Stimulated activated CD8-positive, alpha-beta memory T cell treated with anti-CD3 and anti-CD28 coated beads, Interleukin-7, amount 100 ng/mL, for 1 hour (primary cell): ENCODE measurements around the gene C1orf53.

ENCODE experiments used
- DNase-seq, 2 donors: peaks; one replicate each; pipeline ENCODE4 v3.0.0-alpha.2; 2020; ENCODE audit warnings: low read depth in 2 of 2

C1orf53 gene

DNA sequence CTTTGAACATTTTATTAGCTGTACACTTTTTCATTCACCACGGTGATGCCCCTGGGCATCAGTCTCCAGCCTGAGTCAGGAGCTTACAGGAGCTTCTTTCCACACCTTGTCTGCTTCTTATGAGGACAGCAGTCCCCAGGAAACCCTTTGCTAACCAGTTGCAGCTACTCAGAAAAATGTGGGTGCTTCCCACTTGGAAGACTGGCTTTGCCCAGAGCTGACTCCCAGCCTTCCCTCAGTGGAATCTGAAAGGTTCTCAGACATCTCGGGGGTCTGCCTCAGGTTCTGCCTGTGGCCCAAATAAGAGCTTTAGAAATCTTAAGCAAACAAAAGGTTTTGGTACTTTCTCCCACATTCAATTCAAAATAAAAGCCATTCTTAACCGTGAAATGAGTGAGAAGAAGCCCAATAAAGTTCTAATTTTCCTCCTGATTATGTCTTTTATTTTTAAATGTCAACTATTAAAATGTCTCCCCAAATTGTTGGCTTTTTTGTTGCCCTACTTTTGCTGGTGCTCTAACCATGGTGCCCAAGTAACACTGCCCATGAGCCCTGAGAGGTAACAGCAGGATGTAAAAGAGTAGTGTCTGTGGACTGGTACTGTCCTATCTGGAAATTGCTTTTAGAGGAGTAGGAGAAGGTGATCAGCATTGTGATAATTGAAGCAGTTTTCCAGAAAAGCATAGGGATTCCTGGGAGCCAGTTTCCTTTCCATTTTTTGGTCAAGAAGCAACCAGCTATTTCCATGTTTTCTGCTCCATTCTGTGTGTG is 5.6 kb downstream of the C1orf53 start:
- DNase-seq: no peak

DNA sequence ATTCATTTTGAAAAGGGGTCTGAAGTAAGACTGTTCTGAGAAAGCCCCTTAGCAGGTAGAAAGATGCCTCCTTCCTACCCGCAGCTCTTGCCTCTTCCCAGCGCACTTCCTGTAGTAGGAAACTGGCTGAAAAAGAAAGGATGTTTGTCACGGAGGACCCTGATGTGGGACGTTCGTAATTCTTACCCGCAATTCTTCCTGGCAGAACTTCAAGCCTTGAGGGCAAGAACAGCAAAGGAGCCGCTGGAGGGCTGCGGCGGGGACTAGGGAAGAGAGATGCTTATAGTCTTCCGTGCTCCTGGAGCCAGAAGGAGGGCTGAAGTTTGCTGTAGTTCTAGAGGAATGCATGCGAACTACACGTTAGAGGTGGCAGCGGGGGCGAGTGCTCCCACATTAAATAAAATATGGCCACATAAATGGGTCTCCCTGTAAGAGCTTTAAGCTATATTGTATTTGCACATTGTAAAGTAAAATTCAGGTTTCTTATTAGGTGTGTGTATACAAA is 6.3 kb downstream of the C1orf53 start:
- DNase-seq: no peak

DNA sequence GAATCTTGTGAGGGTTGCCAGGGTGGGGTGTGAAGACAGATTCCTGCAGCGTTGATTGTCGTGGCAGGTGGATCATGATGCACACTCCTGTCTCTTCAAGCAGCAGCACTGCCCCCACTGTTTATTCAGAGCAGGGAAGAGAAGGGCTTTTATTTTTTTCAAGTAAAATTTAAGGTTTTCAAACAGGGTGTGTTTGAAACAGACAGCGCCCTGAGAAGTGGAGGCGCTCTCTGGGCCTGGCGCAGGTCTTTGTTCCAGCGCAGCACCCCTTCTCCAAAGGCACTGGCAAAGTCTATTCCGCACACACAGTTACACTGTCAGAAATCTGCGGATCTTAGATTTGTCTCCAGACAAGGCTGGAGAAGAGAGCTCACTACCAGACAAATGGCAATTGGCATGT is 7.0 kb downstream of the C1orf53 start:
- no peak for DNase-seq

DNA sequence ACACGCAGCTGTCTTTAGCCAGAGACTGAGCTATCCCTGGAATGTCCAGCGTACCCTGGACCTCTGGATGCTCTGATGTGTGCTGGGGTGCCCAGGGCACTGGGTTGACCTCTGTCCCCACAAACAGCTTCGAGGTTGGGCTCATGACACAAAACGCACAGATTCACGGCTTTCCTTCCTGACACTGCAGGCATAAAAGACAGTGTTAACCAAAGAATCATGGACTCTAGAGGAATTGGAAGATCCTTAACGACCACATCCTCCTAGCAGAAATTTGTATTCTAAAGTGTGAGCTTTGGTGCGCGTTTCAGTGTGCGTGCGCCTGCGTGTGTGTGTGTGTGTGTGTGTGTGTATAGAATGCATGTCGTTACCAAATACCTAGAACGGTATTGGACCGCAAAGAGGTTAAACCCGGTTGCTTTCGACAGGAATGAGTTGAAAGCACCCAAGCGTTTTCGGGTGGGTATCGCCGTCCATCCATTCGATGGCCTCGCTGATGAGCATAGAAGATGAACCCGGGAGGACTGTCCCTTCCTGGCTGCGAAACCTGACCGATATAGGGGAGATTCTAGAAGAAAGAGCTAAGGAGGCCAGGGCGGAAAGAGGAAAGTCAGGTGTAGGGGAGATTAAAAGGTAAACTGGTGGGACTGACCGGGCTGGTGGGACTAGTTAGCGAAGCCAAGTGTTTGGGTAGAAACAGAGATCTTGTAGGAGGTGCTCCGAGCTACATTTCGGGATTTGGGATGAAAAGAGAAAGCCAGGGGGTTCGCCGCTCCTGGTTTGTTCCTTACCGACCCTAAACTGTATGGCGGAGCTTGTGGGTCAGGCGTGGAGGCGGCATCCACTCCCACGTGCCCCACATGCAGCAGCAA is 7.9 kb downstream of the C1orf53 start:
- DNase-seq: no peak

DNA sequence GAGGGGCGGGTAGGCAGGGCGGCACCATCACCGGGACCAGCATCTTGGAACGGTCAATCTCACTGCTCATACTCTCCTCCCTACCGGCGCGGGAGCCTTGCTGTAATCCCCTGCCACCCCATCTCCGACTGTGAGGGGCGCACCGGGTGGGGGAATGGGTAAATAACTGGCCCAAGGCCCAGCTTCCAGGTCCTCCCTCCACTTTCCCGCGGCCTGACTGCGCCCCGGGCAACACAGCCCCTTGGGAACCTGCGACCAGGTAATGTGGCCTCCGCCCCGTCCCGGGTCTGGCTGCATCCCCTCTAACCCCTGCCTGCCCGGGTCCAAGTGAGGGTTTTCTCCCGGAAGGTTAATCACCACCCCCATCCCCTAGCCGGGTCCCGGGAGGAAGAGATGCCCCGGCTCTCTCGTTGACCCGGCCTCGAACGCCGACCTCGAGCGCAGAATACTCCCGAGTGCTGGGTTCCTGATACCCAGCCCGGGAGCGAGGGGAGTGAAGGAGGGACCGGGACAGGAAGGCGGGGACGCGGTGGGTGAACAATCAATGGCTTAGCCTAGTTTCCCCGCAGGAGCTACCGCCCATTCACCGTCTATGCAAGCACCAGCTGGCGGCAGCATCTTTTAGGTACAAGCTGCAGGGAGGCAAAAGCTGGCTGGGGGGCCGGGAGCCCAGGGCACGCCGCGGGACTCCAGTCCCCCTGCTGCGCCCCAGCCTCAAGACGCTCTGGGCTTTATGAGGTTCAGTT is 8.9 kb downstream of the C1orf53 start:
- no peak for DNase-seq

DNA sequence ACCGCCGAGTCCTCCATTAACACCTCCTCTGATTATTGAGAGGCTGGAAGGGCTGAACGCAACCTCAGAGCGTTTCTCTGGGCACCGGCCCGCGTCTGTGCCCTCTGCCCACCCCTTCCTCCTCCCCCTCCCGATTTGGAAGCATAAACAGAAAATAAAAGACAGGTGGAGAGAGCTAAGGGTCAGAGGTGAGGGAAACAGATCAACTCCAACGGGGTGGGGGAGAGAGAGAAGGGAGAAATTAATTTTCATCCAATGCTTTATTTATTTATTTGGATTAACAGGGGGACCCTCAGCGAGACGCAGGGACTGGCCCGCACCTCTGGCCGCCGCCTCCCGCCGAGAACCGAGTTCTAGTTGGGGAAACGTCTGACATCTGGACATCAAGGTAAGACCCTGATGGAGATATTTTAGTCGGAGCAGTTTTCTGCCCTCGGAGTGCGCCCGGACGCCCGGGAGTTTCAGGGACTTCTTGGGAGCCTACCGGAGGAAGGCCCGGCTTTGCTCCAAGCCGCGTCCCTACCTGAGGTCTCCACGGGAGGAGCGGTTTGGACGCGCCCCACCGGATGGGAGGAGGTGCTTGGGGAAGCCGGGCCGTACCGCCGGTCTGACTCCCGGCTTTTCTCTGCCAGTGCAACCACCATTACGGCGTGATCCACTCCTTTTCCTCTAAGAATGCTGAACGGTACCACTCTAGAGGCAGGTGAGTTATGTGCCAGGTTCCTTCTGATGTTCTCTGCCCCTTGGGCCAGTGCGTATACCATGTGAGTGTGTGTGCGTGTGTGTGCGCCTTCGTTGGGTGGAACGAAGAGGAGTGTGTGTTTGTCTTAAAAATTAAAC is 9.6 kb downstream of the C1orf53 start:
- no peak for DNase-seq

DNA sequence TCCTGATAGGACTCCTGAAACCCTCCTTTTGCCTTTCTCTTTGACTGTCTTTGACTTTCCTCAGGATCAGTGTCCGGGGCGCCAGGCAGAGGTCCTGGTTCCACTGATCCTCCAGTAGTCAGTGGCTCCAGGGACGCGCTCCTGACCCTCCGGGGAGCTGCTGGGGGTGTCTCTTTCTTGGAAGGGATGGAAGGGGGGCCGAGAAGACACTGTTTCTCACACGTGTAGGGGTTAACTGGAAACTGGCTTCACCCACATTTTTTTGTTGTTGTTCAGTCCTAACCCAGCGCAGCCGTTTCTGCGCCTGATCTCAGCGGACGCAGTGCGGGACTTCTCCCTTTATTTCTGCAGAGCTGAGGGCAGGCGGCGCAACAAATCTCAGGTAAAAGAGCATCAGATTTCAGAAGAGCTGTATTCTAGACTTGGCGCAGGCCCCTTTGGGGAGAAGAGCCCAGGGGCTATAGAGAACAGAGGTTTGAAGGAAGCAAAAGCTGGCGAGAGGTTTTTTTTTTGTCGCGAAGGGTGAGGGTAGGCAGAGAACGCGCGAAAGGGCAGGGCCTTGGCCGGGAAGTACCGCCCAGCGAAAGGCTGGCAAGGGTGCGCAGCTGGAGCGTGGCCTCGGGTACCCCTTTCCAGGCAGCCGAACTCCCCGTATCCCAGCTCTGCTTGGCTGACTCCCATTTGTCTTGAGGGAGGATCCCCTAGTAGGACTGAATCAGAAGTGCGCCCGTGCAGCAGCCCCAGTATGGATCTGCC is 10.5 kb downstream of the C1orf53 start:
- DNase-seq: no peak

DNA sequence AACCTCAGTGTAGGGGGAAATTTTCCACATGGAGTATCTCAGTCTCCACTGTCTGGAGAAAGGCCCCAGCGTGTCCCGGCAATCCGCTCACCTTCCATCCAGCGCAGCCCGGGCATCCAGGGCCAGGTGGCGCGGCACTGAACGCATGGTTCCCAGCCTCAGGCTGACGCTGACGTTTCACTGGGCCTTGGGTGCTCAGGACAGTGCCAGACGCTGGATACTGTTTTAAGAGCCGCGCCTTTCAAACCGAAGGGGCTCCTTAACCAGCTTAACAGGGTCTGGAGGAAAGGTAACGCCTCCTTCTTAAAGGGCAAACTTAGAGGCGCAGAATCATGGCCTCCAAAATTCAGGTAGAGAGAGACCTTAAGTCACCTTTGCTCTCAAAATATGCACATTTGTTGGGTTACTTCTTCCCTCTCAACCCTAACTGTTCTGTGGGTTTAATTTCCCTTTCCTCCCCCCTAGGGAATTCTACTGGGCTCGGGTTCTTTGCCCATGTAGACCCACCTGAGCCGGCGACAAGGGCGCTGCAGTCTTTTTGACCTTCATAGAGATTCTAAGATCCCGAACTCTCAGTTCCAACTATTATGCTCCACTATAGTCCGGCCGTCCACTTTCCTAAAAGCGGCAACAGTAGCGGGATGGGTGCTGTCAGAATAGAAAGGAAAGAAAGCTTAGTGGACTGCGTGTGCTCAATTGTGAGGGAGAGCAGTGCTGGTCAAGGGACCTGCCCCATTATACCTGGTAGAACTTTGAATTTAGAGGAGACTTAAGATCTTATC is 11.3 kb downstream of the C1orf53 start:
- DNase-seq: no peak

DNA sequence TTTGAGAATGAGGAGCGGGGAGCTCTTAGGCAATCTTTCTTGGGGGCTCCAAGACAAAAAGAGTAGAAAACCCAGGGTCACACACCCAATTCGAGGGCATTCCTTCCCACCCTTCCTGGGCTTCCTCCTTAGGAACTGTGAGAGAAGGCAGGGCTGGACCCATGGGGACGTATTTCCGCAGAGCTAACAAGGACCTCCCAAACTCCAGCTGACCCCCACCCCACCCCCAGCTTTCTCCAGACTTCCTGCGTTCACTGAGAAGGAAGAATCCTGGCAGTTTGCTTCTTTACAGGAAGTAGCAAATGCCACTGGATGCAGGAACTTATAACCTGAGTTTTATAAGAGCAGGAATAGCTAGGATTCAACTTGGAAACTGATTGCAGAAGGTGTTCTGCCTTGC is 12.1 kb downstream of the C1orf53 start:
- no peak for DNase-seq

DNA sequence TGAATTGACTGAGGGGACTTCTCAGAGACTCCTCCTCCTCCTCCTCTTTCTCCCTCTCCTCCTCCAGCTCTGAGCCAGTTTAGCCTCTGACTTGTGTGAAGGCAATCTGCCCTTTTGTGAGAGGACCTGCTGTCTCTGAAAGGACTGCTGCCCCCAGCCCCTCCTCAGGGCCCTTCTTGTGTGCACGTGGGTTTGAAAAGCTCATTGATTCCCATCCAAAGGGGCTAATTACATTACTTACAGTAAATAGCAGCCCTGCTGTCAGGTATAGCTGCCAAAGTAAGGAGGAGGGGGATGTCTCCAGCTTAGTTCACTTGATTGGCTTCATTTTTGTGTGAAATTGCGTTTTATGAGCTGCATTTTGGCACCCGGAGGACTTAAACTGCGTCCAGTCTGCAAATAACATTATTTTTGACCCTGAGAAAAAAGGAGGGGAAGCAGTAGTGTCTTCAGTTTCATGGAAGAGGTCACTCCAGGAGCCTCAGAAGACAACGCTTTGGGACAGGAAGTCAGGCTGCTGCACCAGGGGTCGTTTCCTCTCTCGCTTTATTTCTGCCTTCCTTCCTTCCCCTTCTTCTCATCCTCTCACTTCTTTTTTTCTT is 12.9 kb downstream of the C1orf53 start:
- no peak for DNase-seq

DNA sequence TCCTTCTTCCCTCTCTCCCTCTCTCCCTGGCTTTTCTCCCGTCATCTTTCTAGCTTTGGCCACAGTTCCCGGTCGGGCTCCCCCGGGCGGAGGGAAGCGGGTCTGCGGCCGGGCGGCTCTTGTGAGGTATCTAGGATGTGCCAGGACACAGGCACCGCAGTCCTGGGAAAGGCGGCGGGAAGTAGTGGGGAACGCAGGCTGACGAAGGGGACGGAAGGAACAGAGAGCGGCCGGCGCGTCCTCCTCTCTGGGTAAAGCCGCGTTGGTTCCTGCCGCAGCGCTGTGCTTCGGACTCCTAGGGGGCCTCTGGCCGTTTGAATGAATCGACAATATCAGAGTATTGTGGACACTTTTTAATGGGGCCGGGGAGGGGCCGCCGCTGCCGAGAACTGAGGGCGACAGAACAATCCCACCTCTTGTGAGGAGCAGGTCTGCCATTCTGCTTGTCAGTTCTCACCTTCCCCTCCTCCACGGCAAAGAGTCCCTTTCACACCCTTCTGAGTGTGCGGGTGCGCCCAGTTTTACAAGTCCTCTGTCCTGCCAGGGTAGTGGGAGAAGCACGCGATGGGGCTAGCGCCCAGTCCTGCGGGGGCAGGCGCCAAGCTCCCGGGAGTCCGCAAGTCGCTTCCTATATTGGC is 13.6 kb downstream of the C1orf53 start:
- DNase-seq: no peak

DNA sequence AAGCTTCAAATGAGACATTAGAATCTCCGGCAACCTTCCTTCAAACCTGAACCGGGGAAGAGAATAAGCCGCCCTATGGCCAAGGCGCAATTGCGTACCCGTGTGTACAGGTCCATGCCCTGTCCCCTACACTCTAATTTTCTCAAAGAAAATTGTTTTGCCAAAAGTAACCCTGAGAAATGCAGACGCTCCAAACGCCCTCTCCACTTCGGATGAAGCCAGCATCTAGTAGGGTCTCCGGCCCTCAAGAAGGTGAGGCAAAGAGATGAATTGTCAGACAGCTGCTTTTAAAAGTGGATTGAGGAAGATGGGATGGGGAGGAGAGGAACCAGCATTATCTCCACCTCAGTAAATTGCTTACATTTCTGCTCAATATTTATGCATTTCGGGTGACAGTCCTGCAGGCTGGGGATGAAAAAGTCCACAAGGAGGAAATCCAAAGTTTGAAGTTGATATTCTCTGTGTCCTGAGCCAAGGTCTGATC is 14.1 kb downstream of the C1orf53 start:
- DNase-seq: no peak

DNA sequence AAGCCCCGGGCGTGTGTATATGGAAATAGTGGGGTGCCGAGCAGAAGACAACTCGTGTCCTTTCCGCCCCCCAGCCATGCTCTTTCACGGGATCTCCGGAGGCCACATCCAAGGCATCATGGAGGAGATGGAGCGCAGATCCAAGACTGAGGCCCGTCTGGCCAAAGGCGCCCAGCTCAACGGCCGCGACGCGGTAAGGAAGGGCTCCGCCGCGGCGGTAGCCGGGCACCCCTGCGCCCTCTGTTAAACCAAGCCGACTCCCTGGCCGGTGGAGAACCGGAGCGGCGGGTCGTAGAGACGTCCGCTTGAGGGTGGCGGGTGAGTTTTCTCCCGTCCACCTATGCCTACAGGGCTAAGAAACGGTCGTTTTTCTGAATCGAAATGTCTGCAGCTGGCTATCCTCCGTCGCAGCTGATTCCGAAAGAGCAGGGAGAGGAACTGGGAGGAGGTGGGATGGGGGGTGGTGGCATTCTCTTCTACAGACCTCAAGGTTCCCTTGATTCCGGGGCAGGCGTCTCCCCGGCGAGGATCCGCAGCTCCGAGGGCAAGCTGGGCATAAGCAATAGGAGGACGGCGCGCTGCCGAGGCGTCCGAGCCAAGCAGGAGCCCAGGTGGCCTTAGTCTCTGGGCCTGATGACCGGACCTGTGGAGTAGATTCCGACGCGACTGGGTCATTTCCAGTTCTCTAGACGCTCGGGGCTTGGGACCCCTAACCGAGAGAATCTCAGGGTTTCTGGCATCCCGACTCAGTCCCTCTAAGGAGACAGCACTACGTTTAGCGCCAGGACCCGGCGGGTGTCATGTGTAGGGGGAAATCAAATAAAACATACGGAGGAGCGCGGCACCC is 15.6 kb downstream of the C1orf53 start:
- DNase-seq: no peak

DNA sequence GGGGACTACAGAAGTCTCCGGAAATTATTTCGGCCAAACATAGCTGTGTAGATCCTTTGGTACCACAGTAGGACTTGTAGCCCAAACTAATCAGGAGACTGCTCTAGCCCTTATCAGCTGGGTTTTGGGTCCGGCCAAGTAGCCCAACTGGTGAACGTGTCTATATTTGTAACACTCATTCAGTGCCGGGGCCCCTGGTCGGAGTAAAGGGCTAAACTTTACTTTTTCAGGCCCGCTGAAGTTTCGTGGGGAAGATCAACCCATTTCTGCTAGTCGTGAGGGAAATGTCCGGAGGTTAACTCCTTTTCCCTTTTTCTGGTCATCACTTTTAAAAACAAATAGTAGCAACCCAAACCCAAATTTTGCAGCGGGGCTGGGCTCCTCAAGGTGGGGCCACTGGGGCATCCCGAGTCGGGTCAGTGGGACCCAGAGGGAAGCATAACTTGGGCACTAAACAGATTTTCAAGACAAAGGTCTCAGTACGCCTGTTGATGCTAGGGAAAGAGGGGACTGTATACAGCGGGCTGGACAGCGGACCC is 16.4 kb downstream of the C1orf53 start:
- no peak for DNase-seq

DNA sequence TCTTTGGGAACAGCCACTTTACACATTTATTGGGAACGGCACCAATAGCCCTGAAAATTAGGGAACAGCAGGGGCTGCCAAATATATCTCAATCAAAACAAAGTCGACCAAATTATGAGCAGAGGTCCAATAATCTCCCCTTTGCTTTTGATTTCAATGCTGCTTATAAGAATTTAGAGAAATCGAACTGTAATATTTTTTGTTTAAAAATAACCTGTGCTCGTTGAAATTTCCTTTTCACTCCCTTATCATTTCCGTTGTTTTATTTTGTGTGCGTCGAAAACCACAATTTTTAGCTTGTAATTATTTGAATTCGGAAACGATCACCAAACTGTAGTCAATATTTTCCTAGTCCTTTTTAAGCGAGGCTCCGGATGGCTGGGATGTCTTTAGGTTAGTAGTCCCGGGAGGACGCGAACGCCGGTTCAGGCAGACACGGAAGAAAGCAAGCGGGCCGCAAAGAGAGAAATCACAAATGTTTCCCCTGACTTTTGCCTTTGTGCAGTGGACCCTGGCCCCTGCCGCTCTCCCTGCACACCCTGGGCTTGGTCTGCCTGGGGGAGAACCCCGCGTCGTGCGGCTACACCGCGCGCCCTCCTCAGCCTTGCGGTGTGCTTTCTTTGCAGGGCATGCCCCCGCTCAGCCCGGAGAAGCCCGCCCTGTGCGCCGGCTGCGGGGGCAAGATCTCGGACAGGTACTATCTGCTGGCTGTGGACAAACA is 17.1 kb downstream of the C1orf53 start:
- no peak for DNase-seq

DNA sequence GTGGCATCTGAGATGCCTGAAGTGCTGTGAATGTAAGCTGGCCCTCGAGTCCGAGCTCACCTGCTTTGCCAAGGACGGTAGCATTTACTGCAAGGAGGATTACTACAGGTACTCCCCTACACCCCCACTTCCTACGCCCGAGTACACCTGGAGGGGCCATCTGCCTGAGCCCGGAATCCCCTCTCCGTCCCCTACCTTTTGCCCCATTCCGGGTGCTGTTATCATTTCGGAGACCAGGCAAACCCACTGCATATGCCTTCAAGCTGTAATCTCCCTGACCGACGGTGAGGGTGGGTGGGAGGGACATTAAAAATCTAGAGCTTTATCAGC is 17.6 kb downstream of the C1orf53 start:
- DNase-seq: no peak
